Urinary bladder (tissue), 4 donors: ENCODE data around the gene BIRC6. TPM values are rescaled to one million over a fixed set of nuclear protein-coding genes. Genes with fewer than 3 reads are reported as not detected.

Experiments
- DNase-seq: peaks from one replicate; pipeline ENCODE4 v3.0.0-alpha.2; 2015; ENCODE audit errors: extremely low spot score
- H3K27ac ChIP-seq: one replicate; pipeline ENCODE4 v1.5.1; 2013; ENCODE audit warnings: low read depth, mild to moderate bottlenecking, moderate library complexity
- H3K36me3 ChIP-seq: one replicate; pipeline ENCODE4 v1.6.1; 2013; ENCODE audit warnings: mild to moderate bottlenecking, moderate library complexity; ENCODE audit not compliant: insufficient read depth
- H3K4me1 ChIP-seq: one replicate; pipeline ENCODE4 v1.6.1; 2013; ENCODE audit warnings: mild to moderate bottlenecking, moderate library complexity; ENCODE audit not compliant: insufficient read depth
- H3K4me3 ChIP-seq: one replicate; pipeline ENCODE4 v1.5.1; 2013; ENCODE audit warnings: low read depth, low read length
- WGBS: extraction: QIAGEN DNeasy Blood & Tissue Kit; methylation state at CpG from one replicate; pipeline ENCODE4 v1.1.7; 2013; 5-methylcytosine and 5-hydroxymethylcytosine counted together
- polyA plus RNA-seq: library from polyadenylated mRNA; stranded (reverse); fragments of 200-250 nt; gene quantifications from one replicate; pipeline ENCODE4 v1.2.3, GENCODE V29; 2013
- total RNA-seq: library from RNA; depleted of rRNA; stranded (reverse); fragments of >200 nt; gene quantifications from one replicate; pipeline ENCODE4 v1.2.3, GENCODE V29; 2014
- donor health status: healthy with polysubstance abuse.
- donor health status: healthy.

The BIRC6 gene
- total and polyA plus RNA-seq, 2 donors: 26.7 to 318 TPM

DNA sequence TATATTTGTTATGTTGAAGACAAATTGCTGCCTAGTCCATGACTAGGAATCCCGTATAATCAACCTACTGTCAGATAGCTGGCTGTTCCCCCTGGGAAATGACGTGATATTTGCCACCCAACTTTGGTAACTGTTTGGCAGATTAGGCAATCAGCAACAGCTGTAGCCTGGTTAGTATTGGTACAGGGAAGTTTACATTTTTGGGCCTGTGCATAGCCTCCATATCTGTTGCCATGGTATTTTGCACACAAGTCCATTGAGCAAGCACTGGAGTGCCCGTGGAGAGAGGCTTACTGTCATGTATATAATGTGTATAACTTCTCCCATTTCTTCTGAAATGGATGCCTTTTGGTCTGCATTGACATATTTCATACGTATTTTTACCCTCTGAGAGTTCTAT, 27.7 kb downstream of the BIRC6 start:
- 92% methylated on average over 4 of the region's 4 CpGs for WGBS
- Histone ChIP-seq H3K4me3 (no peak overlapping the region), H3K27ac (no peak overlapping the region), H3K36me3 (peaks cover 1% of the 10 kb centered on the region), H3K4me1 (no peaks in the 10 kb centered on the region)
- no peak for DNase-seq

- DNase-seq: no peak
- Histone ChIP-seq H3K36me3 (peaks cover 1% of the 10 kb centered on the region), H3K4me3 (no peak overlapping the region), H3K27ac (no peak overlapping the region), H3K4me1 (no peaks in the 10 kb centered on the region)
- 99% methylated on average over 2 of the region's 2 CpGs for WGBS
These were observed 29.9 kb downstream of the BIRC6 start for GRCh38 chr2:32386739-32387138.

GRCh38 chr2:32399221-32399620, 42.4 kb downstream of the BIRC6 start:
- 96% methylated on average over 5 of the region's 5 CpGs for WGBS
- no peak overlapping the region for H3K27ac ChIP-seq
- no peak overlapping the region for H3K4me3 ChIP-seq
- no peaks in the 10 kb centered on the region for H3K4me1 ChIP-seq
- DNase-seq: no peak
- peaks cover 3% of the 10 kb centered on the region for H3K36me3 ChIP-seq

DNA sequence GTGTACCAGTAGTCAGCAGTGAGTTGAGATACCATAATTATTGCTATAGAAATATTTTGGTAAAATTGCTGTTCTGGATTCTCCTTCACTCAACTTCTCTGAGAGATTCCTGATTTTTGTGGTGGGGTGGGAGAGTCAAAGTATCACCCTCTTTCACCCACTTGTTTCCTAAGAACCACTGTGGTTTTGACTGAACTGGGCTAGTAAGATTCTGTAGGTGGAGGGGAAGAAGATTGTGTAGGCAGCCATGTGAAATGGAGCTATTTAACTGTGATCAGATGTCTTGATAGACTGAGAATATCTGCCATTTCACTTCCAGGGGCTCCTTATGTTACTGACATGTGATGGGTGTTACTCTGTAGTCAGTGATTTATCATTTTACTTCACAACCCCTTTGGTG, 45.3 kb downstream of the BIRC6 start:
- H3K36me3 ChIP-seq: no peaks in the 10 kb centered on the region
- no peak overlapping the region for H3K27ac ChIP-seq
- no peak for DNase-seq
- no peaks in the 10 kb centered on the region for H3K4me1 ChIP-seq
- H3K4me3 ChIP-seq: no peak overlapping the region

GRCh38 chr2:32403782-32404181, 47.0 kb downstream of the BIRC6 start:
- DNase-seq: no peak
- WGBS: 91% methylated on average over 5 of the region's 5 CpGs
- Histone ChIP-seq H3K36me3 (peaks cover 4% of the 10 kb centered on the region), H3K4me1 (no peaks in the 10 kb centered on the region), H3K27ac (no peak overlapping the region), H3K4me3 (no peak overlapping the region)

- no peaks in the 10 kb centered on the region for H3K4me1 ChIP-seq
- no peak overlapping the region for H3K27ac ChIP-seq
- DNase-seq: no peak
- WGBS: 94% methylated on average over 3 of the region's 3 CpGs
- H3K4me3 ChIP-seq: no peak overlapping the region
- H3K36me3 ChIP-seq: peaks cover 4% of the 10 kb centered on the region
These were observed 47.9 kb downstream of the BIRC6 start for GRCh38 chr2:32404691-32405090.

GRCh38 chr2:32416519-32416918, 59.7 kb downstream of the BIRC6 start:
- no peak for DNase-seq
- no peak overlapping the region for H3K27ac ChIP-seq
- no peaks in the 10 kb centered on the region for H3K36me3 ChIP-seq
- H3K4me3 ChIP-seq: no peak overlapping the region
- WGBS: 84% methylated on average over 1 of the region's 1 CpG
- H3K4me1 ChIP-seq: no peaks in the 10 kb centered on the region

- H3K36me3 ChIP-seq: no peaks in the 10 kb centered on the region
- DNase-seq: no peak
- 98% methylated on average over 10 of the region's 10 CpGs for WGBS
- H3K4me1 ChIP-seq: no peaks in the 10 kb centered on the region
- H3K27ac ChIP-seq: no peak overlapping the region
- no peak overlapping the region for H3K4me3 ChIP-seq
These were observed 60.8 kb downstream of the BIRC6 start for GRCh38 chr2:32417659-32418058.

DNA sequence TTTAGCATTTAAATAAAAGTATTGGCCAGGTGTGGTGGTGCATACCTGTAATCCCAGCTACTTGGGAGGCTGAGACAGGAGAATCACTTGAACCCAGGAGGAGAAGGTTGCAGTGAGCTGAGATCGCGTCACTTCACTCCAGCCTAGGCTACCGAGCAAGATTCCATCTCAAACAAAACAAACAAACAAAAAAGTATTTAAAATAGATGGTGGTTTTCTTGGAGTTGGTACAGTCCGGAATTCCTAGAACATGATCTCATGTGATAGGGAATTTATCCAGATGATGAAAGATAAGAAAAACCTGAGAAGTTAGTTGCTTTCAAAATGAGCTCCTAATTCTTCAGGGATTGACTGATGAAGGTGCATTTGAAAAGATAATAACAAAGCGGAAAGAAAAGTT, 62.0 kb downstream of the BIRC6 start:
- Histone ChIP-seq H3K36me3 (no peaks in the 10 kb centered on the region), H3K27ac (no peak overlapping the region)
- 89% methylated on average over 5 of the region's 5 CpGs for WGBS

GRCh38 chr2:32422133-32422532, 65.3 kb downstream of the BIRC6 start:
- WGBS: 93% methylated on average over 1 of the region's 1 CpG
- Histone ChIP-seq H3K4me3 (no peak overlapping the region), H3K4me1 (peaks cover 3% of the 10 kb centered on the region), H3K27ac (no peak overlapping the region), H3K36me3 (no peaks in the 10 kb centered on the region)
- no peak for DNase-seq

More for the DNA sequence above, 62.0 kb downstream of the BIRC6 start:
- DNase-seq: no peak
- no peak overlapping the region for H3K4me3 ChIP-seq
- no peaks in the 10 kb centered on the region for H3K4me1 ChIP-seq

DNA sequence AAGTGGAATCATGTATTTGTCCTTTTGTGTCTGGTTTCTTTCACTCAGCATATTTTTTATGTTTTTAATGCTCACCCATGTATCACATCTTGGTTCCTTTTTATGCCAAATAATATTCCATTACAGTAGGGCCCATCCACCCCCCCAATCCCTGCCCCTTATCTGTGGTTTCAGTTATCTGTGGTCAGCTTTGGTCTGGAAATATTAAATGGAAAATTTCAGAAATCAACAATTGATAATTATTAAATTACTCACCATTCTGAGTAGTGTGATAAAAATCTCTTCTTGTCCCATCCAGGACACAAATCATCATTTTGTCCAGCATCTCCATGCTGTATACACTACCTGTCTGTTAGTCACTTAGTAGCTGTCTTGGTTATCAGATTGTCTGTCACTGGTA, 66.7 kb downstream of the BIRC6 start:
- Histone ChIP-seq H3K27ac (no peak overlapping the region), H3K4me3 (no peak overlapping the region), H3K36me3 (no peaks in the 10 kb centered on the region), H3K4me1 (peaks cover 3% of the 10 kb centered on the region)
- DNase-seq: no peak

DNA sequence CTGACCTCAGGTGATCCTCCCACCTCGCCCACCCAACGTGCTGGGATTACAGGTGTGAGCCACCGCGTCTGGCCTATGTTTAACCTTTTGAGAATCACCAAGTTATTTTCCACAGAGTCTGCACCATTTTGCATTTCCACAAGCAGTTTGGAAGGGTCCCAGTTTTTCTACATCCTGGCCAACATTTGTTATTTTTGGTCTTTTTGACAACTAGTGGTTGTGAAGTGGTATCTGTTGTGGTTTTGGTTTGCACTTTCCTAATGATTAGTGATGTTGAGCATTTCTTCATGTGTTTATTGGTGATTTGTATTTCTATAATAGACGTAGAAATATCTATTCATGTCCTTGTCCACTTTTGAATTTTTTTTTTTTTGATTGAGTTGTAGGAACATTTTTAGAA, 67.9 kb downstream of the BIRC6 start:
- H3K36me3 ChIP-seq: no peaks in the 10 kb centered on the region
- H3K4me1 ChIP-seq: peaks cover 3% of the 10 kb centered on the region
- no peak overlapping the region for H3K27ac ChIP-seq
- H3K4me3 ChIP-seq: no peak overlapping the region
- DNase-seq: no peak
- WGBS: 95% methylated on average over 5 of the region's 5 CpGs

DNA sequence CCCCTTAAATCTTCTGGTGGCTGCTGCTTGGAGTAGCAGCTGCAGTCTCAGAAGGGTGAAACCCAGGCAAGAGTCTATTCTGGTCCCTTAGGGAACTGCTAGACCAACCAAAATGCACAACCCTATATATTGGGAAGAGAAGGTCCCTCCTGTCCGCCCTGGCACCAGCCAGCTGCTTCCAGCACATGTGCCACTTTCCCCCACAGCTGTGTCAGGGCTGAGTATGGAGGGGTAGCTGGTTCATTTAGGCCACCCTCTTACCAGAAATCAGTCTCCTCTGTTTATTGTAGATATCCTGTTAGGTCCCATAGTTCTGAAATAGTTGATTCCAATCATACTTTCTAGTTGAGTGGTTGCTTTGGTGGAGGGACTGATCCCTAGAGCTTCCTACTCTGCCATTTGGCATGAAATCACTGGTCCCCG, 68.9 kb downstream of the BIRC6 start:
- DNase-seq: no peak
- WGBS: 71% methylated on average over 2 of the region's 2 CpGs
- Histone ChIP-seq H3K27ac (no peak overlapping the region), H3K4me1 (peaks cover 3% of the 10 kb centered on the region), H3K4me3 (no peak overlapping the region), H3K36me3 (no peaks in the 10 kb centered on the region)

DNA sequence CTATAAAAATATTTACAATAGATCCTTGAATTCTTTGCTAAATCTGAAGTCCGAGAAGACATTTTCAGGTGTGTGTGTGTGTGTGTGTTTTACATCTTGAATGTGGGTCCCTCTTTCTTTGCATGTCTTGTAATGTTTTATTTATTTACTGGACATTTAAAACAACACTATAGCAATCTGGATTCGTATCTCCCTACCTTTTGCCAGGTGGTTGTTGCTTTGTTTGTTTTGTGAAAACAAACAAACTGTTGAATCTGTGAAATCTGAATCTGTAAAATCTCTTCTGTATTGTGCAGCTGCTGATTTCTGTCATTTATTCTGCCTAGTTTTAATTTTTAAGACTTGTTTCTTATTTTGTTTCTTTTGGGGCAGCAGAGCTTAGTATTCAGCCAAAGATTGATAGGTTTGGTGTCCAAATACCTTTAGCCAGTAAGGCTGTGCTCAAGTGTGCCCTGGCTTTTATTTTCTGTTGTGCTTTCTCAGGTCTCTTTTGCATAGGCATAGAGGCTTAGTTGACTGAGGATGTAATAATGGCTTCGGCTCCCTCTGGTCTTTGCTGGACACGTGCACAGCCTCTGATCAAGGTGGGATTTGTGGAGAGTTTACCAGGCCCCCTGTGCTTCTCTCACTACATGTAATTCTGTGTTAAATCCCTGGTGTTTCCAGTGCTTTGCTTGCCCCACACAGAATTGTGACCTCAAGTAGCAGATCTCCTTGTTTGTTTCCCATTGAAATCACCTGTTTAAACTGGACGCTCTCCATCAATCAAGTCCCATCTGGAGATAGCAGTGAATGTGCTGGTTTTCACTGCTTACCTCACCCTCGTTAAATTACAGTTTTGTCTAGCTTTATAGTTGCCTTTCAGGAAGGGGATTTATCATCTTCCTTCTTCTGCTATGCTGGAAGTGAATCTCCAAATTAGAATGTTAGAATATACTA, 71.1 kb downstream of the BIRC6 start:
- DNase-seq: no peak
- no peak overlapping the region for H3K27ac ChIP-seq
- 66% methylated on average over 6 of the region's 6 CpGs for WGBS

More for the DNA sequence above, 71.1 kb downstream of the BIRC6 start:
- Histone ChIP-seq H3K4me3 (no peak overlapping the region), H3K36me3 (no peaks in the 10 kb centered on the region), H3K4me1 (peaks cover 3% of the 10 kb centered on the region)
